ES-I3 (cell line): ENCODE measurements around the gene CCDC174.

Experiments used
- H3K36me3 ChIP-seq: 2 replicates; pipeline ENCODE4 v1.6.1; 2013; ENCODE audit warnings: mild to moderate bottlenecking, low read length, control low read depth, moderate library complexity; ENCODE audit not compliant: insufficient read depth
- H3K4me1 ChIP-seq: 2 replicates; pipeline ENCODE4 v1.6.1; 2013; ENCODE audit warnings: mild to moderate bottlenecking, control low read depth, low read length; ENCODE audit not compliant: insufficient read depth
- H3K9ac ChIP-seq: 2 replicates; pipeline ENCODE4 v1.6.1; 2013; ENCODE audit warnings: low read depth, mild to moderate bottlenecking, low read length, moderate library complexity
- H3K9me3 ChIP-seq: 2 replicates; pipeline ENCODE4 v1.6.1; 2013; ENCODE audit warnings: mild to moderate bottlenecking, low read length, moderate library complexity; ENCODE audit not compliant: control insufficient read depth, insufficient read depth

The CCDC174 gene

DNA sequence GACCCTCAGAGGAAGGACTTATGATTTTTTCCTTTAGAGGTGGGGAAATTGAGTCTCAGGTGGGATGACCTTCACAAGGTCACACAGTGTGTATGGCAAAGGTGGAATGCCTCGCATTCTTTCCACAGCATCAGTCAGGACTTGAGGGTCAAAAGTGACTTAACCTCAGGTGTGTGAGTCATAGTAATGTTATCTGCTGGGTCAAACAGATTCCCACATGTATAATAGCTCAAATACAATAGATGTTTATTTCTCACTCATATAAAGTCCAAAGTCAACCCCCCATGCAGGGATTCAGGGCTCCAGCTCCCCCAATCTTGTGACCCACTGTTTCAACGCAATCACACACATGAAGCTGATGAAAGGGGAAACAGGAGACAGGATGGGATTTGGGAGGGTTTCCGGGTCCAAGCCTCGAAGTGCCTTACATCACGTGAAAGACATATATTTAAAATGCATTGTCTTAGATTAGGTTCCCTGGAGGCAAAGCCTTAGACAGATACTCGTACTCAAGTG is 34.0 kb upstream of the CCDC174 start:
- Histone ChIP-seq H3K36me3 (no peaks in the 10 kb centered on the region), H3K9ac (no peak overlapping the region), H3K9me3 (no peaks in the 10 kb centered on the region), H3K4me1 (peaks cover 24% of the 10 kb centered on the region)

- Histone ChIP-seq H3K9ac (no peak overlapping the region), H3K9me3 (no peaks in the 10 kb centered on the region), H3K36me3 (no peaks in the 10 kb centered on the region), H3K4me1 (peaks cover 31% of the 10 kb centered on the region)
Observed at GRCh38 chr3:14619605-14620004, 32.0 kb upstream of the CCDC174 start.

DNA sequence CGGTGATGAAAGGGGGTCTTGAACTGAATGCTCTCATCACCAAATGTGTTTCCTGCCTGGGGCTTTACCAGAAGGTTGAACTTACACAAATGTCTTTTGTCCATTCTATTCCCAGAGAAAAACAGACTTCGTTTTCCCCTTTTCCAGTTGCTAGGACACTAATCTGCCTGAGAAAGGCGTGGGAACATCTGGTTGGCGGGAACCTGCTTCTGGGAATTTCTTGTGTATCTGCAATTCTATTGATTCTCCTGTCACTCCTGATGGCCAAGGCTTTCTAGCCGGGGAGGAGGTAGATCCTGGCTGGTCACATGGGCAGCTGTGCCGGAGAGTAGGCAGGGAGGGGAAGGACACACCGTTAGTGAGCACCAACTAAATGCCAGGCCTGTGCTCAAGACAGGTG is 31.1 kb upstream of the CCDC174 start:
- Histone ChIP-seq H3K9ac (no peak overlapping the region), H3K9me3 (no peaks in the 10 kb centered on the region), H3K36me3 (no peaks in the 10 kb centered on the region), H3K4me1 (peaks cover 31% of the 10 kb centered on the region)

DNA sequence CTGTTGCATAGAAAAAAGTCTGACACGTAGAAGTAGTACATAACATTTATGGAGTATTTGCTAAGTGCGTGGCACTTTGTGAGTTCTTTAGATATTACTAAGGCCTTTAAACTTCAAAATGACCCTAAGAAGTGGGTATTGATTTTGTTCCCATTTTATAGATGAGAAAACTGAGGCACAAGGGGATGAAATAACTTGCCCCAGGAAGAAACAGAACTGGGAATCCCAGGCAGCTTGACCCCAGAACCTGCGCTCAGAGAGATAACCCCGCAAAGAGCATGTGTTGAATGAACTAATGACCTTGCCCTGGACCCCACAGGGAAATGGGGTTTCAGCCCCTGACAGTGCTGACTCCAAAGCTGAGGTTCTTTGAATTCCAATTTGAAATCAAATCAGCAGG is 30.5 kb upstream of the CCDC174 start:
- H3K36me3 ChIP-seq = no peaks in the 10 kb centered on the region
- no peak overlapping the region for H3K9ac ChIP-seq
- H3K9me3 ChIP-seq = no peaks in the 10 kb centered on the region
- peaks cover 31% of the 10 kb centered on the region for H3K4me1 ChIP-seq

- no peaks in the 10 kb centered on the region for H3K36me3 ChIP-seq
- no peaks in the 10 kb centered on the region for H3K9me3 ChIP-seq
- peaks cover 21% of the 10 kb centered on the region for H3K4me1 ChIP-seq
- no peak overlapping the region for H3K9ac ChIP-seq
Observed at GRCh38 chr3:14622368-14622767, 29.2 kb upstream of the CCDC174 start.

GRCh38 chr3:14623569-14624051 is 28.0 kb upstream of the CCDC174 start:
- Histone ChIP-seq H3K4me1 (peaks cover 13% of the 10 kb centered on the region; the same call in 1 of the 2 replicates), H3K9me3 (no peaks in the 10 kb centered on the region), H3K36me3 (no peaks in the 10 kb centered on the region), H3K9ac (no peak overlapping the region)

GRCh38 chr3:14624498-14624897 is 27.1 kb upstream of the CCDC174 start:
- Histone ChIP-seq H3K9me3 (no peaks in the 10 kb centered on the region), H3K4me1 (peaks cover 13% of the 10 kb centered on the region; the same call in 1 of the 2 replicates), H3K9ac (no peak overlapping the region), H3K36me3 (no peaks in the 10 kb centered on the region)

GRCh38 chr3:14625443-14625842 is 26.1 kb upstream of the CCDC174 start:
- Histone ChIP-seq H3K36me3 (no peaks in the 10 kb centered on the region), H3K4me1 (peaks cover 12% of the 10 kb centered on the region; the same call in 1 of the 2 replicates), H3K9me3 (no peaks in the 10 kb centered on the region), H3K9ac (no peak overlapping the region)

GRCh38 chr3:14627815-14628214 is 23.7 kb upstream of the CCDC174 start:
- H3K9me3 ChIP-seq = no peaks in the 10 kb centered on the region
- peaks cover 7% of the 10 kb centered on the region; the same call in 1 of the 2 replicates for H3K4me1 ChIP-seq
- H3K36me3 ChIP-seq = no peaks in the 10 kb centered on the region
- H3K9ac ChIP-seq = no peak overlapping the region

DNA sequence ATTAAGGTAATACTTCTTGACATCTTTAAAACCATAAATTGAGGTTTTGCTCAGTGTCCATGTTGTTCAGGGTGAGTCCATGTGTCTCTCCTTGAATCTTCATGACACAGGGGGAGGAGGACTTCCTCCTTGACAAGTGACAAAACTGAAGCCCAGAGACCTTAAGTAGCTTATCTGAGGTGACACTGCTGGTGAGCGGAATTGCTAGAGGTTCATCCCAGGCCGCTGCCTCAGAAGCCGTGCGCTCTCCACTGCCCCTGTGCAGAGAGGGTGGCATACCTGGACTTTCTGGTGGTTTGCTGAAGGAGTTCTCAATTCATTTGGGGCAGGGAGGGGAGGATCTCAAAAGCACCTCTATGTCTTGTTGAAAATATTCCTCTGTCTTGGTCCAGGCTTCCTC is 23.2 kb upstream of the CCDC174 start:
- H3K4me1 ChIP-seq = peaks cover 7% of the 10 kb centered on the region; the same call in 1 of the 2 replicates
- no peaks in the 10 kb centered on the region for H3K36me3 ChIP-seq
- H3K9me3 ChIP-seq = no peaks in the 10 kb centered on the region
- H3K9ac ChIP-seq = no peak overlapping the region

DNA sequence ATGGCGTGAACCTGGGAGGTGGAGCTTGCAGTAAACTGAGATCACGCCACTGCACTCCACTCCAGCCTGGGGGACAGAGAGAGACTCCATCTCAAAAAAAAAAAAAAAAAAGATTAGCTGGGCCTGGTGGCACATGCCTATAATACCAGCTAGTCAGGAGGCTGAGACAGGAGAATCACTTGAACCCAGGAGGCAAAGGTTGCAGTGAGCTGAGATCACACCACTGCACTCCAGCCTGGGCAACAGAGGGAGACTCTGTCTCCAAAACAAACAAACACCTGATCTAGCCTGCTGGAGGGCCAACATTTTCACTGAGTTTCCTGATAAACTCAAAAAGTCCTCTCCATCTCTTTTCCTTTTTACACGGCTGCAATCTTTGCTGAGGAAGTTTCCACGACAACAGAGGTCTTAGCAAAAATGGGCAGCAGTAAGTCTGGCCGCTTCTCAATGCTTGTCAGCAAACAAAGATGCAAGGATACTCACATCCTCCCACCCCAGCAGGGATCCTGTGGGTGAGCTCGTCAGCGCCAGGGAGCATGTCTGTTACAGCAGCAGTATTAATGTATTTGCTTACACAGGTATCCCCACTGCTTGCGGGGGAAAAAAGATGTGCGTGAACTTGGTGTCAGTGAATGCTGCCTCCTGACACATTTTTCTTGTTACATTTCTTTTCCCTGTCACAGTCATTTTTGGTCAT is 21.0 kb upstream of the CCDC174 start:
- Histone ChIP-seq H3K36me3 (no peaks in the 10 kb centered on the region), H3K4me1 (no peaks in the 10 kb centered on the region), H3K9ac (no peak overlapping the region), H3K9me3 (no peaks in the 10 kb centered on the region)

GRCh38 chr3:14631101-14631497 is 20.5 kb upstream of the CCDC174 start:
- no peaks in the 10 kb centered on the region for H3K4me1 ChIP-seq
- no peaks in the 10 kb centered on the region for H3K9me3 ChIP-seq
- H3K36me3 ChIP-seq = no peaks in the 10 kb centered on the region
- no peak overlapping the region for H3K9ac ChIP-seq

DNA sequence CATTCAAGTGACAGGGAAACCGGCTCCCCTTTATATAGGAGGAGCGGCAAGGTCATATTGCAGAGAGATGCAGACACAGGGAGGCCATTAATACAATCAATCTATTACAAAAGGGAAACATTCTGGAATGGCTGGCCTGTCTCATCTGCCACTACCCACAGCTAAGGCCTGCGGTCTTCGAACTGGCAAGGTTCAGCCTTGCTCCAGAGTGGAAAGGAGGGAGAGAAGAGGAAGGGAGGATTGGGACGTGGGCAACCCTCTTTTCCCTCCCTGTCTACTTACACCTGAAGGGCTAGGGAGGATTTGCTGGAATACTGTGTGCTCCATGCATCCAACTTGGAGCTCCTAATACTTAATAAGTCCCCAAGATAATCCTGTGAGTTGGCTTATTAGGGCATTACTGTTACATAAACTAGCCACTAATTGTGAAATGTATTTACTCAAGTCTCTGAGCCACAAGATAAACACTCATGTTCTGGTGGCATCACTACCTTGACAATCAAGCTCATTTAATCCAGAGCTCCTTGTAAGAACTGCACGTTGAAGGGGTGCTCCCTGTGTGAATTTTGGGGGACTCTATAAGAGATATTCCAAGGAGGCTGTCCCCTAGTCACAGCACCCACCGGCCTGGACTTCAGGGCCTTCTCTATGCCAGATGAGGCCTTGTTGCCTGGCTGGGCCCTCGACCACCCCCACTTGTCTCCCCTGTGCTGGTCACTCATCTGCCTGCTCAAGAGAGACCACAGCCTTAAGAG is 19.7 kb upstream of the CCDC174 start:
- no peaks in the 10 kb centered on the region for H3K36me3 ChIP-seq
- no peaks in the 10 kb centered on the region for H3K9me3 ChIP-seq
- H3K9ac ChIP-seq = no peak overlapping the region
- H3K4me1 ChIP-seq = no peaks in the 10 kb centered on the region

- Histone ChIP-seq H3K9ac (no peak overlapping the region), H3K9me3 (no peaks in the 10 kb centered on the region), H3K4me1 (no peaks in the 10 kb centered on the region), H3K36me3 (no peaks in the 10 kb centered on the region)
Observed at GRCh38 chr3:14632442-14632930, 19.1 kb upstream of the CCDC174 start.

DNA sequence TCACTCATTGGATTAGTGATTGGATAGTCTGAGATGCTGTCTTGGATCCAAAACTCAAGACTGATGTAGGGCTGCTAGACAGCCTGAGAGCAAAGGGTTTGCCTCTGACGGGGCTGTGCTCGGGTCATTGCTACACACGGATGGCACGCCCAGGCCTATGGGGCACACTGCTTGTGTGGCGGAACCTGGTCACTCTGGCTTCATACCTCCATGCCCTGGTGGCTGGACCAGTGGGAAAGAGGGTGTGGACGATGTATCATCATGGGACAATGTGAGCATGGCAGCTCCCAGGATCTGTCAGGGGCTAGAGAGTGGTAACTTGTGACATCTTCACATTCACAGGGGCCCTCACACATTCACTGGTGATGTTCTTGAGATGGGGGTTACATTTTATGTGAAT is 18.1 kb upstream of the CCDC174 start:
- Histone ChIP-seq H3K9ac (no peak overlapping the region), H3K4me1 (no peaks in the 10 kb centered on the region), H3K9me3 (no peaks in the 10 kb centered on the region), H3K36me3 (no peaks in the 10 kb centered on the region)
